NT2/D1 (cell line): Measurements from ENCODE around the gene SNAPC3.

Source experiments
- DNase-seq: peaks from one replicate; pipeline ENCODE4 v3.0.0-alpha.2; 2011; ENCODE audit warnings: low read depth, low spot score
- H3K27me3 ChIP-seq: 2 replicates; pipeline ENCODE4 v1.6.0; 2011; ENCODE audit warnings: mild to moderate bottlenecking; ENCODE audit not compliant: insufficient read length, insufficient read depth
- H3K36me3 ChIP-seq: 2 replicates; pipeline ENCODE4 v1.6.1; 2011; ENCODE audit warnings: mild to moderate bottlenecking, low read length, mixed read lengths; ENCODE audit not compliant: insufficient read depth, insufficient read length
- H3K4me1 ChIP-seq: 2 replicates; pipeline ENCODE4 v1.5.1; 2011; ENCODE audit not compliant: insufficient read depth, insufficient read length
- H3K4me3 ChIP-seq: 2 replicates; pipeline ENCODE4 v1.5.1; 2011; ENCODE audit warnings: low read depth; ENCODE audit not compliant: insufficient read length
- H3K9ac ChIP-seq: 2 replicates; pipeline ENCODE4 v1.6.0; 2011; ENCODE audit warnings: low read depth; ENCODE audit not compliant: insufficient read length
- H3K9me3 ChIP-seq: 2 replicates; pipeline ENCODE4 v1.5.1; 2011; ENCODE audit warnings: mild to moderate bottlenecking, low read length; ENCODE audit not compliant: insufficient read depth
- SUZ12 ChIP-seq: IDR thresholded peaks from 2 replicates; pipeline ENCODE4 v1.6.1; 2011; ENCODE audit not compliant: insufficient read length, insufficient read depth; ENCODE audit errors: extremely low read depth
- YY1 ChIP-seq: IDR thresholded peaks from 2 replicates; pipeline ENCODE4 v1.6.1; 2011; ENCODE audit not compliant: insufficient read length, insufficient read depth
- ZNF274 ChIP-seq: IDR thresholded peaks from 2 replicates; pipeline ENCODE4 v1.6.1; 2011; ENCODE audit warnings: mild to moderate bottlenecking, low read depth, low read length

Gene SNAPC3

DNA sequence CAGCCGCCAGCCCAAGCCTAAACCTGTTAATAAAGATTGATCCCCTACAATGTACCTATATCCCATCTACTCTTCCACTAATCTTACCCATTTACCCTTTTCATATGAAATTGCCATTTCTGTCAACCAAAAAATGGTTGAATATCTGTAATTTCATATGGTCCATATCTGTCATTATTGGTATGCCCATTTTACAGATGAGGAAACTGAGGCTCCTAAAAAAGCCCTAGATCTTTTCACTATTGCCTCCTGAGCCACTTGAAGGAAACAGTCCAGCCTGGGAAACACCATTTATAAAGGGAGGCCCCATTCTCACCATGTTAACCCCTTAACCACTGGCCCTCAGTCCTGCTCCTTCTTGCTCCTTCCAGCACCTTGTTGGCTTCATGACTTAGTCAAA is 41.2 kb upstream of the SNAPC3 start:
- Histone ChIP-seq H3K9me3 (no peaks in the 10 kb centered on the region; the same call in 1 of the 2 replicates), H3K36me3 (no peaks in the 10 kb centered on the region), H3K27me3 (no peaks in the 10 kb centered on the region), H3K4me1 (no peaks in the 10 kb centered on the region), H3K4me3 (no peak overlapping the region), H3K9ac (no peak overlapping the region)
- DNase-seq: no peak
- TF ChIP-seq SUZ12 (no peak), ZNF274 (no peak), YY1 (no peak)

DNA sequence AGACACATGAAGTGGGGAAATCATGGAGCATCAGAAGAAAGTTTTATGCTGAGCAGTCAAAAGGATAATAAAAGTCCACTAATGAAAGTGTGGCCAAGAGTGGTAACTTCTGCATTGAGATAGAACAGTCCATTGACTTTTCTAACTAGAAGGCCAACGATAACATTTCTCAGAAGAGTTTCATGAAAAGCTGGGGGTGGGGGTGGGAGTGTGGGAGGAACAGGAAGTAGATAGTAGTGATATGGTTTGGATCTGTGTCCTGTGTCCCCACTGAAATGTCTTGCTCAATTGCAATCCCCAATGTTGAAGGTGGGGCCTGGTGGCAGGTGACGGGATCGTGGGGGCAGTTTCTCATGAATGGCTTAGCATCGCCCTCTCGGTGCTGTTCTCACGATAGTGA is 36.2 kb upstream of the SNAPC3 start:
- H3K36me3 ChIP-seq: no peaks in the 10 kb centered on the region
- no peak overlapping the region for H3K4me3 ChIP-seq
- no peaks in the 10 kb centered on the region for H3K9me3 ChIP-seq
- TF ChIP-seq SUZ12 (no peak), ZNF274 (no peak), YY1 (no peak)
- H3K27me3 ChIP-seq: no peaks in the 10 kb centered on the region
- no peak for DNase-seq
- H3K9ac ChIP-seq: no peak overlapping the region
- H3K4me1 ChIP-seq: no peaks in the 10 kb centered on the region

DNA sequence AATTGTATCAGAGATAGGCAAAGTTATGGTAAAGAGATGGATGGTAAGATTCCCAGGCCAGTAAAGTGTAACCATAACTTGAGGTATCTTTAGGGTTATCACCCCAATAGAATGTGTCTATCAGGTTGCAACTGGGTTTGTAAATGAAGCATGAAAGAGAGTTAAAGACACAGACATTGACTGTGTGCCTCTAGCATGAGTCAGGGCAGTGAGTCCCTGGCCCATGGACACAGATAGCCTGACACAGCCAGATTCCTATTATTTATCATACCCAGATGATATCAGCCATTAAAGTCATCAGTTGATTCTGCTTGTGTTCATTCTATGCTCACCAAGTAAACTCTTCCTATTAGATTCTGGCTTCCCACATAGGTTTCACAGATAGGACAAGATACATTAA is 33.5 kb upstream of the SNAPC3 start:
- no peak for DNase-seq
- no peak for TF ChIP-seq YY1
- TF ChIP-seq SUZ12: no peak
- TF ChIP-seq ZNF274: no peak
- H3K27me3 ChIP-seq: no peaks in the 10 kb centered on the region

DNA sequence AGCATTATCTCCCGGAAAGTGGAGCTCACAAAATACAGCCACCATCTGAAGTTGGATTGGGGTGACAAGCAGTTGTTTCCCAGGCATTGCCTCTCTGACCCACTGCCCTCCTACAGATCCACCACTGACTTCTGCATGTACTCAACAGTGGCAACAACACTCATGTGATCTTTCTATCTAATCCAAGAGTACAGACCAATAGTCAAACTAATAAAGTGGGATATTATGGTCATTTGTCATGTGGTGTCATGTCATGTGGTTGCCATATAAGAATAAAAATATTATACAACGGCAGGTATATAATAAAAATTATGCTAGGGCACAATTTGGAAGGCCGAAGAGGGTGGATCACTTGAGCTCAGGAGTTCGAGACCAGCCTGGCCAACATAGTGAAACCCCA is 33.0 kb upstream of the SNAPC3 start:
- H3K4me3 ChIP-seq: no peak overlapping the region
- no peaks in the 10 kb centered on the region for H3K36me3 ChIP-seq
- H3K9me3 ChIP-seq: no peaks in the 10 kb centered on the region
- no peaks in the 10 kb centered on the region for H3K4me1 ChIP-seq
- no peak overlapping the region for H3K9ac ChIP-seq
- TF ChIP-seq SUZ12 (no peak), ZNF274 (no peak), YY1 (no peak)
- no peaks in the 10 kb centered on the region for H3K27me3 ChIP-seq
- DNase-seq: no peak

More for the DNA sequence above, 33.5 kb upstream of the SNAPC3 start:
- no peak overlapping the region for H3K9ac ChIP-seq
- H3K36me3 ChIP-seq: no peaks in the 10 kb centered on the region
- no peaks in the 10 kb centered on the region for H3K9me3 ChIP-seq
- no peak overlapping the region for H3K4me3 ChIP-seq
- no peaks in the 10 kb centered on the region for H3K4me1 ChIP-seq

DNA sequence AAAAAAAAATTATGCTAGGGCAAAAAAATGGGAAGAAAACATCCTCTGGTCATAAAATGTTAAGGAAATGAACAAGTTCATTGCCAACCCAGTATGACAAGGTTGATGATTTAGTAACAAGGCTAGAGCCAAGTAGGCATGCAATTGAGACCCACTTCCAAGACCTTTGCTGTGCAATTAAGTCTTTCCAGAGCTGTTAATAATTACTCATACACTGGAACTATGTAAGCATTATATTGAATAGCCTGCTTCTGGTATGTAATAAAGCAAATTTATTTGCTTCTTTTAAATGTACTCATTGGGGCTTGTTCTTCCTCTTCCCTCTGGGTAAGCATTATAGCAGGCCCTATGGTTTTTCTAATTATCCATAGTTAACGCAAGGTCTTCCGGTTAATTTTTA is 32.5 kb upstream of the SNAPC3 start:
- Histone ChIP-seq H3K4me3 (no peak overlapping the region), H3K4me1 (no peaks in the 10 kb centered on the region), H3K9ac (no peak overlapping the region), H3K36me3 (no peaks in the 10 kb centered on the region), H3K9me3 (no peaks in the 10 kb centered on the region), H3K27me3 (no peaks in the 10 kb centered on the region)
- DNase-seq: no peak
- no peak for TF ChIP-seq SUZ12
- TF ChIP-seq YY1: no peak
- TF ChIP-seq ZNF274: no peak

DNA sequence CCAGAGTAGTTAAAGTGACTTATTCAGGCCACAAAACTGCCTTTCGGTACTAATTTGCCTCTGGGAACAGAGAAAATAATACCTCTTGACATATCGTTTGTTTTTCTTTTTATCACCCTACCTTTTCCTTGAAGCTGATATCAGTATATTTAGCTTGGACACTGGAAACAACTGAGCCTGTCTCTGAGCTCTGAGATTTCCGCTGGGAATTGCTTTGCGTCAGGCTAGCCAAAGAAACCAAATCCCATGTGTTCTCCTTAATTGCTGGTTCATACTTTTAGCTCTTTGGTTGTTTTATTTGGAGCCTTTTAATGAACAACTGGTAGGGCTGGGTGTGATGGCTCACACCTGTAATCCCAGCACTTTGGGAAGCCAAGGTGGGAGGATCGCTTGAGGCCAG is 30.3 kb upstream of the SNAPC3 start:
- TF ChIP-seq SUZ12 (no peak), YY1 (no peak), ZNF274 (no peak)
- H3K4me1 ChIP-seq: no peaks in the 10 kb centered on the region
- no peak for DNase-seq
- no peak overlapping the region for H3K4me3 ChIP-seq
- no peak overlapping the region for H3K9ac ChIP-seq
- H3K27me3 ChIP-seq: no peaks in the 10 kb centered on the region
- H3K9me3 ChIP-seq: no peaks in the 10 kb centered on the region
- H3K36me3 ChIP-seq: no peaks in the 10 kb centered on the region

DNA sequence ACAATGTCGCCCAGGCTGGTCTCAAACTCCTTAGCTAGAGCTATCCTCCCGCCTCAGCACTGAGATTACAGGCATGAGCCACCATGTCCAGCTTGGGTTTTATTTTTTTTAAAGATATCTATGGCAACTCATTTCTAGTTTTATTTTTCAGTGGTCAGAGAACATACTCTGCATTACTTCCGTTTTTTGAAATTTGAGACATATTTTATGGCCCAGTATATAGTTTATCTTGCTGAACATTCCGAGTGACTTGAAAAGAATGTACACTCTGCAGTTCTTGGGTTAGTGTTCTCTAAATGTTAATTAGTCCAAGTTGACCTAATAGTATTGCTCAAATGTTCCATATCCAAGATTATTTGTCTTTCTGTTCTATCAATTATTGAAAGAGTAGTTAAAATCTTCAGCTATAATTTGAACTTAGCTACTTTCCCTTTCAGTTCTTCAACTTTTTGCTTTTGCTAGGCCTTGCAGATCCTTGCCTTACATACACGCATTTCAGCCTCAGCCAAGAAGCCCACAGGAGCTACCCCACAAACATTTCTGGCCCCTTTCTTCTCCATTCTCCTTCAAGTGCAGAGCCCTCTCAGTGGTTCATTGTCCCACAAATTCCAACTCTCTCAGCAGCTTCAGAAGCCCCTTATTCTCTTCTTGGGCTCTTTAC is 22.3 kb upstream of the SNAPC3 start:
- Histone ChIP-seq H3K9me3 (peaks cover 11% of the 10 kb centered on the region; the same call in 1 of the 2 replicates), H3K36me3 (no peaks in the 10 kb centered on the region), H3K4me1 (no peaks in the 10 kb centered on the region), H3K4me3 (no peak overlapping the region), H3K9ac (no peak overlapping the region), H3K27me3 (no peaks in the 10 kb centered on the region)
- TF ChIP-seq ZNF274 (no peak), SUZ12 (no peak), YY1 (no peak)
- DNase-seq: no peak
